Measurements from ENCODE around the gene FIBCD1.

The FIBCD1 gene

GRCh38 chr9:130854092-130854491 is 85.0 kb downstream of the FIBCD1 start:
- no peak for DNase-seq

- DNase-seq: no peak
Measured at GRCh38 chr9:130852801-130853200, 86.2 kb downstream of the FIBCD1 start.

All from activated naive CD4-positive, alpha-beta T cell treated with Interleukin-2 at 50 U/mL for 16 hours (primary cell).